Measurements from ENCODE around the gene ATF6B.

ATF6B gene

DNA sequence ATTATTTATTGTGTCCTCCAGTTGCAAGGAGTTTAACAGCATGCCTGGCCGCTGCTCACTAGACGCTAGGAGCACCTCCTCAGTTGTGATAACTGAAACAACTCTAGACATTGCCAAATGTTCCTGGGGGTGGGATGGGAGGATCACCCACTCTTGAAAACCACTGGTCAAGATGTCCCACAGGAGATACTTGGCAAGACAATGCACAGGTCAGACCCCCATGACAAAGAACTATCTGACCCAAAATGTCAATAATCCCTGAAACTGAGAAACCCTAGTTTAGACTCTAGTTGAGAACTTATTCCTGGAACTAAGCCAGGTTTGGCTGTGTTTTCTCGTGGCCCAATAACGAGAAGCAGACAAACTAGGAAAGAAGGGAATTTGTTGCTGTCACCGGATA, 11.5 kb upstream of the ATF6B start:
- TF ChIP-seq, protein P1, sequence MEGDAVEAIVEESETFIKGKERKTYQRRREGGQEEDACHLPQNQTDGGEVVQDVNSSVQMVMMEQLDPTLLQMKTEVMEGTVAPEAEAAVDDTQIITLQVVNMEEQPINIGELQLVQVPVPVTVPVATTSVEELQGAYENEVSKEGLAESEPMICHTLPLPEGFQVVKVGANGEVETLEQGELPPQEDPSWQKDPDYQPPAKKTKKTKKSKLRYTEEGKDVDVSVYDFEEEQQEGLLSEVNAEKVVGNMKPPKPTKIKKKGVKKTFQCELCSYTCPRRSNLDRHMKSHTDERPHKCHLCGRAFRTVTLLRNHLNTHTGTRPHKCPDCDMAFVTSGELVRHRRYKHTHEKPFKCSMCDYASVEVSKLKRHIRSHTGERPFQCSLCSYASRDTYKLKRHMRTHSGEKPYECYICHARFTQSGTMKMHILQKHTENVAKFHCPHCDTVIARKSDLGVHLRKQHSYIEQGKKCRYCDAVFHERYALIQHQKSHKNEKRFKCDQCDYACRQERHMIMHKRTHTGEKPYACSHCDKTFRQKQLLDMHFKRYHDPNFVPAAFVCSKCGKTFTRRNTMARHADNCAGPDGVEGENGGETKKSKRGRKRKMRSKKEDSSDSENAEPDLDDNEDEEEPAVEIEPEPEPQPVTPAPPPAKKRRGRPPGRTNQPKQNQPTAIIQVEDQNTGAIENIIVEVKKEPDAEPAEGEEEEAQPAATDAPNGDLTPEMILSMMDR (IDR thresholded peaks at IDR 0.05; ENCODE audit: low read depth, low read length): no peak
- no peak overlapping the region for H3K4me3 ChIP-seq (ENCODE audit: low read depth, low read length)

DNA sequence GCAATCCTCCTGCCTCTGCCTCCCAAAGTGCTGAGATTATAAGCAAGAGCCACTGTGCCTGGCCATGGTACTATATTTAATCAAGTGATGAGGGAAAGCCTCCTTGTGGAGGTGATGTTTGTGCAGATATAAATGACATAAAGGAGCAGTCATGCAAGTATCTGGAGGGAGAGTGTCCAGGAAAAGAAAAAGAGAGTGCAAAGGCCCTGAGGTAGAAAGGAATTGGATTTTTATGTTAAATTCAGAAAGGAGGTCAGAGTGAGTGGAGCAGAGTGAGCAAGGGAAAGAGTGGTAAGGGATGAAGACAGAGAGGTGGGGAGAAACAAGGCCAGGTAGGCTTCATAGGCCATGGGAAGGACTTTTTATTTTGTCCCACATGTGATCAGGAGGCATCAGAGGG, 9.4 kb upstream of the ATF6B start:
- TF ChIP-seq, protein P1 (IDR thresholded peaks at IDR 0.05; ENCODE audit: low read depth, low read length): no peak
- H3K4me3 ChIP-seq (ENCODE audit: low read depth, low read length): no peak overlapping the region

DNA sequence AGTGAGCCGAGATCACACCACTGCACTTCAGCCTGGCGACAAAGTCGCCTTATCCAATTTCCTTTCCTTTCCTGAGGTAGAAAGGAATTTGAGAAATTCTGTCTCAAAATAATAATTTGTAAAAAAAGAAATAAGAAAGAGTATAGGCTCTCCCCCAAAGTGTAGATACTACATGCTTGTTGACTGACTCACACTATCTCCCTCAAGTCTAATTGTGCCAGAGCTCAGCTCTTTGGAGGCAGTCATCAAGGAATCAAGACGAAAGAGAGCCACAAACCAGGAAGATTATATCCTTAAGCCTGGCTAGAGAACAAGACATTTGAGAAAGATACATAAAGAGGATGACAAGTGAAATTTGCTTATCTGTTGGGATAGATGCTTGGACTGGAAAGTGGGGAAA, 5.7 kb upstream of the ATF6B start:
- H3K4me3 ChIP-seq (ENCODE audit: low read depth, low read length): no peak overlapping the region
- TF ChIP-seq, protein P1 (IDR thresholded peaks at IDR 0.05; ENCODE audit: low read depth, low read length): no peak

DNA sequence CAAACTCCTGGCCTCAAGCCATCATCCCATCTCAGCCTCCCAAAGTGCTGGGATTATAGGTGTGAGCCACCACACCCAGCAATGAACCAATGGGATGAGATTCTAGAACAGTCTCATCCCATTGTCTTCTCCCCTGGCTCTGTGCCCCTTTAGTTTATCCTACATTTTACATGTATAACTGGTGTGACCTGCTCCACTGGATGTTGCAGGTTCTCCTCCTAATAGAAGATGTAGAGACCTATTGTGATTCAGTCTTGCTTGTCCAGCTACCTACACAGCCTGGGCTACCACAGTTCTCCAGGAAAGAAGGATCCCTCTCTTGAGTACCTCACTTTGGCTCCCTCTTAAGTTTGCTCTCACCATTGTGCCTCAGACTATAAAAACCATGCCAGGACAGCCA, 4.1 kb upstream of the ATF6B start:
- H3K4me3 ChIP-seq (ENCODE audit: low read depth, low read length): no peak overlapping the region
- TF ChIP-seq, protein P1 (IDR thresholded peaks at IDR 0.05; ENCODE audit: low read depth, low read length): no peak

DNA sequence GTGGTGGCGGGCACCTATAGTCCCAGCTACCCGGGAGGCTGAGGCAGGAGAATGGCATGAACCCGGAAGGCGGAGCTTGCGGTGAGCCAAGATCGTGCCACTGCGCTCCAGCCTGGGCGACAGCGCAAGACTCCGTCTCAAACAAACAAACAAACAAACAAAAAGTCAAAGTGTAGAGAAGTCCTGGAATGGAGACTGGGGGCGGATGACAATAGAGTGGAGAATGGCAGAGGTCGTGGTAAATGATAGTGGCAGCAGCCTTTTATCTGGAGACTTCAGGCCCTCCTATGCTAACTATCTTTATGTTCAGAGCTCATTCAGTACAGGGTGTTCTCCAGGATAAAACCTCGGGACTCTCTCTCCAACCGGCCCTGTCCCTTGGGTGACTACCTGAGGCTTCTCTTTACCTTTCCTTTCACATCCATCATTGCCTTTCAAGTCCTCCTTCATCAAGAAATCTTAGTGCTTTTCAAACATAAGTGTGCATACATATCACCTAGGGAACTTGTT, 3.4 kb upstream of the ATF6B start:
- TF ChIP-seq, protein P1 (IDR thresholded peaks at IDR 0.05; ENCODE audit: low read depth, low read length): no peak
- no peak overlapping the region for H3K4me3 ChIP-seq (ENCODE audit: low read depth, low read length)

DNA sequence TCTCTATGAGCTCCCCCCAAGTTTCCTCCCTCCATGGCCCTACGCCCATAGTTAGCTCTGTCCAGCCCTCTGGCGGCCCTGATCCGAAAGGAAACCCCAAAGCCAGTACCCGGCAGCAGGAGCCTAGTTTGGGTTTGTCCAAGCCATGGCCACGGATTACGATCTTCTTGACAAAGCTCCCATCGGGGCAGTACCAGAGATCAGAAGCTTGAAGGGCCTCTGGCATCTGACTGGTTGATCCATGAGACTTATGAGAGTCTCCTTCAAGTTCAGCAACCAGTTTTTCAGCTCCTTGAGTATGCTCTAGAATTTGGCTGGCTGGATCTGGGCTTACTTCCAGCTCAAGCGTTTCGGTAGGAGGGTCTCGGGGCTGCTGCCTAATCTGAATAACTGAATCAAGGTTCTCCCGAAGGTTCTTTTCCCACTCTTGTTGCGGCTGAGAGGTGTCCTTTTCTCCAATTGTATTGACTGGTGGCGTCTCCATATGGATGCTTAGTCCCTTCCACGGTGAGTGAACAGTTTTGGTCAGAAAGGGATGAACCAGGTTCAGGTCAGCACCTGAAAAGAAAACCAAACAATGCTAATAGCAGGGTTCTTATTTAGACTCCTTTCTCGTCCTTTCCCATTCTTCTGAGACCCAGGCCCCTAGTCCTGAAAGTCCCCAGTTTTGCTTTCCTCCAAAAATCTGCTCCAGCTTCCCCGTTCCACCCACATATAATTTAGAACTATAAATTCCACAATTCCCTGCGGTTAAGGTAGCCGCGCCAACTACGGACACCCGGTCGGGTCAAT, 1.4 kb upstream of the ATF6B start:
- TF ChIP-seq, protein P1 (IDR thresholded peaks at IDR 0.05; ENCODE audit: low read depth, low read length): no peak
- peak overlapping the region; percentile 74 for H3K4me3 ChIP-seq (ENCODE audit: low read depth, low read length)

DNA sequence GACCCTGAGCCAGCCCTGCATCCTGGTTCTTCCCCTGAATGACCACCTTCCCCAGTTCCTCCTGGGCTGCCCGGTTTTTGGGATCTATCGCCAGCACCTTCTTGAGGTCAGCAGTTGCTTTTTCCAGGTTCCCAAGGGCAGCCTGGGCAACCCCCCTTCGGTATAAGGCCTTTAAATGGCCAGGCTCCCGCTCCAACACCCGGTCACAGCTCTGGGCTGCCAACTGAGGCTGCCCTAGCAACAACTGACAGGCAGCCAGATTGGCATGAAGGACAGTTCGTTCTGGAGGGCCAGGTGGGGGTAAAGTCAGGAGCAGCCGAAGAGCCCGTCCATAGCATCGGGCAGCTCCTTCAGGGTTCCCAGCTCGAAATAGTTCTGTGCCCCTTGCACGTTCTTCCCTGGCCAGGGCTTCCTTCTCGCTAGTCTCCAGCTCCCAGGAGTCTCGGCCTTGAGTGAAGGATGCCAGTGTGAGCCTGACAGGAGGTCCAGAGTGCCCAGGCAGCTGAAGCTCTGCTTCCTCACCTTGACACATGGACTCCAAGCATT, 778 bp upstream of the ATF6B start:
- TF ChIP-seq, protein P1 (IDR thresholded peaks at IDR 0.05; ENCODE audit: low read depth, low read length): no peak
- H3K4me3 ChIP-seq (ENCODE audit: low read depth, low read length): peak overlapping the region; percentile 74; the same call in 1 of the 2 replicates

All from WI38 (cell line).